HG03060 (cell line): Measurements from ENCODE around the gene BTBD7.
"Not testable (repeated sequence)": the region's sequence is repeated elsewhere in the genome, so short reads cannot be mapped to it uniquely, and the experiment has no call there.

Source experiments
- ATAC-seq: cut with Tn5 transposase; IDR thresholded peaks from one replicate; pipeline ENCODE4 v1.9.1; 2021; ENCODE audit warnings: low read depth, moderate number of reproducible peaks; ENCODE audit not compliant: unreplicated experiment

BTBD7 gene

DNA sequence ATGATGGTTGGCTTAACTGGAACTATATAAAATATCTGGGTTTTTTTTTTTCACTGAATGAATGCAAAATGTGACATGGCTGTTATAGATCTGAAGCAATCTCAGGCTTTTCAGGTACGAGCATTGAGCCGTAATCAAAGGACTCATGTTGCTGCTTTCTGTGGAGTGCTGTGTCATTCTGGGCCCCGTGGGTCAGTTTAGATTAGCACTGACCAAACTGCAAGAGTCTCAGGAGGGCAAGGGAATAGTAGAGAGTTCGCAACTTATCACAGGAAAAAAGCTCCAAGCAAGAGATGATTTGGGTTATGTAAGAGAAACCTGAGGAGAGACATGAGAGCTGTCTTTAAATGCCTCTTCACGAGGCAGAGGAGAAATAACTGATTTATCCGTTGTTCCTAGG is 66.7 kb downstream of the BTBD7 start:
- no peak for ATAC-seq

GRCh38 chr14:93263416-93263815 is 69.4 kb downstream of the BTBD7 start:
- no peak for ATAC-seq

DNA sequence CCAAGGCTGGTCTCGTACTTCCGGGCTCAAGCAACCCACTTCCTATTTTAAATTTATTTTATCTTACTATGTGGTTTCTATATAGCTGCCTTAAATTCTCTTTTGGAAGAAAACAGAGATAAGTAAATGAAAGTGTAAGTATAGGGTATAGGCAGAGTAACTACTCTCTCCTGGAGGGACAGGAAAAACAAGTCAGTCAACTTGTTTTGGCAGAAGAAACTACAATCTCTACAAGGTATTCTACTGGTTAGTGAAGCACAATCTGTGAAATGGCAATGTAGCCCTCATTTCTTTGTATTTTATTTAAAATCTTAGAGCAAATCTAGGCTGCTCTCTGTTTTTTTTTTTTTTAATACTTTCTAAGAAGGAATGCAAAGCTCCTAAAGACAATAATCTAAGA is 70.4 kb downstream of the BTBD7 start:
- no peak for ATAC-seq

- ATAC-seq: no peak
Measured at GRCh38 chr14:93249128-93249831, 83.6 kb downstream of the BTBD7 start.

DNA sequence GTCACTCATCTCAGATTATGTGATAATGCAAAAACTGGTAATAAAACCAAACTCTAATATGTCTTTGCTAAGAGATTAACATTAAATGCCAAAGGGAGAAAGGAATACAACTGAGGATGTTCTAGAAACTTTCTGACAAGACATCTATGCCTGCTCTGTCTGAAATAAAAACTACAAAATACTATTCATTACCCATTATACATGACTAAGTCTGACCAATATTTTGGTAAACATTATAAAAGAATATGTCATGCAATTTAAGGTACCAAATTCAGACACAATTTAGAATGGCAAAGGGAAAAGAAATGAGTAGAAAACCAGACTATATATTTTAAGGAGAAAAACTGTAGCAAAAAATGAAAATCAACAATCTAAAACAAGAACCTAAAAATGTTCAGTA is 86.3 kb downstream of the BTBD7 start:
- no peak for ATAC-seq

DNA sequence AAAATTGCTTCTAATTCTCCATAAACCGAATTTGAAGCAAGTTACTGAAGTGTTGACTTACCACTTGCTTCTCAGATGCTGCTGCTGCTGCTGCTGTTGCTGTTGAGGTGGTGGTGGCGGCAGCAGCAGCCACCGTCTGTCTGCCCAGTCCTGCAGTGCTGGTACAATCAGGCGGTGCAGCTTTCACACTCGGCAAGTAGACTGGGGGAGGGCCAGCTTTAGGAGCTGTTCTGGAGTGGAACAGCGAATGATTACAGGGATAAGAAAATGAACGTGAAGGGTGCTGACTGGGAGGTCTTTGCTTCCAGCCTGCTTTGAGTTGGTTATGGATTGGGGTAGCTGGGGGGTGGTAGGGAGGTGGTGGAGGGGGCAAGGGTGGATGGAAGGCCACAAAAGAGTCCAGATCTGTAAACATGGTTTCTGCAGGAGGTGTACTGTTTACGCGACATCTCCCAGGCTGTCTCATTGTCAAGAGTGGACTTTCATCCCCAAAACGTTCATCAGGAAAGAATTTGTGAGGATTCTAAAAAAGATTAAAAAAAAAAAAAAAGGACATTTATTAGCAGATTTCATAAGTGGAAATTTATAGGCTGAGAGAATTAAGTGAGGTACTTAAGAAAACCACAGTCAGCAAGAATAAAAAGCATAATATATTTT is 86.9 kb downstream of the BTBD7 start:
- no peak for ATAC-seq

DNA sequence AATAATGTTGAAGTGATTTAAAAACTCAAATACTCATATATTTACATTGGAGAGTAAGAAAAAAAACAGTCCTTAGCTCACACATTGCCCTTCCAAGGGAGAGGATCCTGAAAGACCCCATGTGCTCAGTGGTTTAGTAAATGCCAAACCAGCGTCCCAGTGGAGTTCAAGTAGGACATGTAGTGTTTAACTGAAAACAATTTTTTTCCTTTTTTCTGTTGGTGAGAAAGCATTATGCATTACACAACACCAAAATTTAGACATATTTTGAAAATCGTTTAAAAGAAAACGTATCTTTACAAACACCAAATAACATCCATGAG is 92.2 kb downstream of the BTBD7 start:
- no peak for ATAC-seq

DNA sequence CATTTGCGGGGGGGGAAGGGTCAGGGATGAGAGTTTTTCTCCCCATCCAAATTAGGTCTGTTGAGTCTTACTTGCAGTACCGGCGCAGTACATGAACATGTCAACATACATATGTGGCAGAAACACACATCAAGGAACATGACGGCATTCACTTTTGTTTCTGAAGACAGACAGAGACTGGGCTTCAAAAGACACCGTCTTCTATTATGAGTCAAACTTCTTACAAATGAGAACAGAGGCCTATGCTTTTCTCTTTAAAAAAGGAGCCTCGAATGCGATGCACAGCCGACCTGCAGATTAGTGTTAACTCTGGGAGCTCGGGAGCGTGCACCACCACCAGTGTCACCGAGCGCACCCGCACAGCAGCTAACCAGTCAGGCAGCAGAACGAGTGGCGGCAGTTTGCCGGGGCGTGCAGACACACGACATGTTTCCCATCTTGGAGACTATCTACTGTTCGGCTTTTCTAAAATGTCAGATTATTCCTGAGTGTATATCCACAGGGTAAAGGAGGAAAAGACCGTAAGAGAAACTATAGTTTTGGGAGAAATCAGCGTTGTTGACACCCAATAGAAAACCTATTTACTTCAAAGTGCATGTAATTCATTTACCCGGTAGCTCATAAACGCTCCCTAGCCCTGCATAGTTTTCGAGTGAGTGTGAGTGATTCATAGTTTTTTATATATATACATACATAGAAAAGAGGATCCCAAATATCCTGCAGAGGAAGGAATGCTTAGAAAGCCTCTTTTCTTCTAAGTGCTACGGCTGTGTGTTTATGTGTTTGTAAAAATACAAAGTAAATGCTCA is 92.8 kb downstream of the BTBD7 start:
- no peak for ATAC-seq

GRCh38 chr14:93234798-93235197 is 98.0 kb downstream of the BTBD7 start:
- ATAC-seq: no peak

DNA sequence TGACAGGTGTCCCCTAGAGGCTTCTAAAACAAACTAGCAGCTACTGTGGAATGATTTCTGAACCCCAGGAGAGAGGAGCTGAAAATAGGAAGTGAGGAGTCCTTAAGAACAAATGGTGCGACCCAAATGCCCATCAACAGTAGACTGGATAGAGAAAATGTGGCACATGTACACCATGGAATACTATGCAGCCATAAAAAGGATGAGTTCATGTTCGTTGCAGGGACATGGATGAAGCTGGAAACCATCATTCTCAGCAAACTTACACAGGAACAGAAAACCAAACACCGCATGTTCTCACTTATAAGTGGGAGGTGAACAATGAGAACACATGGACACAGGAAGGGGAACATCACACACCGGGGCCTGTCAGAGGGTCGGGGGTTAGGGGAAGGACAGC is 99.8 kb downstream of the BTBD7 start:
- not testable (repeated sequence) for ATAC-seq

GRCh38 chr14:93232159-93232558 is 100.7 kb downstream of the BTBD7 start:
- no peak for ATAC-seq

DNA sequence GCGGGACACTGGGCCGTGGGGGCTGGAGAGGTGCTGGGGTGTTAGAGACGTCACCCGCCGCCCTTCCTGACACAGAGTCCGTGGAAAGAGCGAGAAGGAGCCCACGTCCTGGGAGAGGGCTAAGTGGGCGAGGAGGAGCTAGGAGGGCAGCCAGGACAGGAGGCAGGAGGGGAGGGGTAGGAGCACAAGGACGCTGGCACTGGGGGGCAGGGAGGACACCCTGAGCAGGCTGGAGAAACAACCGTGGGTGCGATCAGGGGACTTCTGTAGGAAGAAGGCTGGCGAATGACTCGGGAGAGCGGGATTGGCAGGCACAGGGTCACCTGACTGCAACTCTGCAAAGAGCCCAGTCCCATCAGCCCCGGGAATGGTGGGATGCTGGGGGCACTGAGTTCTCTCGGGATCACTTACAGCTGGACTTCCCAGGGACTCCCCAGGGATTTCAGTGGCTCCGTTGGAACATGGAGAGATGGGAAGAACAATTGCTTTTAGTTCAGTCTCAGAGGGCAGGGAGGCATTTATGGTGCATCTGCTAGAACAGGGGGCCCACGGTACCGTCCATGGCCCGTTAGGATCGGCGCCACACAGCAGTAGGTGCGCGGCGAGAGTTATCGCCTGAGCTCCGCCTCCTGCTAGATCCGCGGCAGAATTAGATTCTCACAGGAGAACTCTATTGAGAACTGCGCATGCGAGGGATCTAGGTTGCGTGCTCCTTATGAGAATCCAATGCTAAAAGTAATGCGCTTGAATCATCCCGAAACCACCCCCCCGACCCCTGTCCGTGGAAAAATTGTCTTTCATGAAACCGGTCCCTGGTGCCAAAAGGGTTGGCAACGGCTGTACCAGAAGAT is 101.5 kb downstream of the BTBD7 start:
- ATAC-seq: no peak

- no peak for ATAC-seq
Measured at GRCh38 chr14:93230539-93230938, 102.3 kb downstream of the BTBD7 start.

DNA sequence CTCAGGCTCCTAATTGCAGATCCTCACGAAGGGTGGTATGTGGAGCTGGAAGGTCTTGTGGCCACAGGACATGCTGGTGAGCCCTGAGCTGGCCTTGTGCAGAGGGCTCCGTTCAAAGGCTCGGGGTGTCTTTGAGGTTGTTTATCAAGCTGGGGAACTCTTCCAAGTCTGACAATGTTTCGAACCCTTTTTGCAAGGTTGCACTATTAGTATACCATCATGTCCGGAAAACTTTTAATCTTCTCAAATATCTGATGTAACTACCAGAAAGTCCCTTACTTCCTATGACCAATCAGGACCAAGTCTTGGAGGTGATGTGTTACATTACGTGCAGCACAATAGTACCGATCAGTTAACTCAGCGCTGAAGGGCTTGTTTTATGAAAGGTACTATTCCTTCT is 104.3 kb downstream of the BTBD7 start:
- no peak for ATAC-seq

GRCh38 chr14:93223565-93223964 is 109.3 kb downstream of the BTBD7 start:
- no peak for ATAC-seq

DNA sequence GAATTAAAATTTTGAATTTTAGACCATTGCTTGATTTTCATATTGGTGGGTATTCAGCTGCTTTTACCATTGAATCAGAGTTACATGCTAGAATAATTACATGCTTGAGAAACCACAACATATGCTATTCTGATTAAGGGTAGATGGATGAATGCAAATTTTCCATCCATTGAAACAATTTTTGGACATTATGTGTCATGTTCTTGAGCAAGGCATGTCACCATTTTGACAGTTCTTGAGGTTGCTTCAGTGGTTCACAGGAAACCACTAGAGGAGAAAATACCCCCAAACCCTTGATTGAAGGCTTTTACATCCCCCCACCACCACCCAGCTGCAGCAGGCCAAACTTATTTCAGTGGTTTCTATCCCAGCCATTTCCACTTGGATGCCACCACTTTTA is 112.3 kb downstream of the BTBD7 start:
- ATAC-seq: no peak

DNA sequence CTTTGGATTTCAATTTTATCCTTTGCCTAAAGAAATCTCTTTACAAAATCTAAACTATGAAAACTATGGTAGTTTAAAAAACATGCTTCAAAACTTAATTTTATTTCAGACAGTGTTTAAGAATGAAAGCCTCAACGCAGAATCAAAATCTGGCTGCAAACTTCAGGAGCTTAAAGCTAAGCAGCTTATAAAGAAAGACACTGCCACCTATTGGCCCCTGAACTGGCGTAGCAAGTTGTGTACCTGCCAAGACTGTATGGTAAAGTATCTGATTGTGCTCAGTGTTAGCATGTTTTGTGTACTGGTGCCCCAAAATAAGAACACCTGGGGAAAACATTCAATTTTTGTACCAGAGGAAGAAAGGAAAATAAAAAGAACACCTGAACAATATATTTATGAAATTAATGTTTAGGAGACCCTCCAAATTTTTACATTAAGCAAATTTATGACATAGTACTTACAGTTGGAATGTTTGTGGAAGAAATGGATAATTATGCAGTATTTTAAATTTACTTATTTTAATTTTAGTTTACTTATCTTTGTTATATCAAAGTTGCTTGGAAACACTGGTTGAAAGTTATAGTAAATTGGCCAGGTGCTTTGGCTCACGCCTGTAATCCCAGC is 113.6 kb downstream of the BTBD7 start:
- no peak for ATAC-seq

GRCh38 chr14:93214598-93214997 is 118.2 kb downstream of the BTBD7 start:
- ATAC-seq: no peak

- ATAC-seq: peak; percentile 80
Measured at GRCh38 chr14:93212432-93212831, 120.4 kb downstream of the BTBD7 start.
